Measurements from ENCODE around the gene OR10R2.

OR10R2 gene

DNA sequence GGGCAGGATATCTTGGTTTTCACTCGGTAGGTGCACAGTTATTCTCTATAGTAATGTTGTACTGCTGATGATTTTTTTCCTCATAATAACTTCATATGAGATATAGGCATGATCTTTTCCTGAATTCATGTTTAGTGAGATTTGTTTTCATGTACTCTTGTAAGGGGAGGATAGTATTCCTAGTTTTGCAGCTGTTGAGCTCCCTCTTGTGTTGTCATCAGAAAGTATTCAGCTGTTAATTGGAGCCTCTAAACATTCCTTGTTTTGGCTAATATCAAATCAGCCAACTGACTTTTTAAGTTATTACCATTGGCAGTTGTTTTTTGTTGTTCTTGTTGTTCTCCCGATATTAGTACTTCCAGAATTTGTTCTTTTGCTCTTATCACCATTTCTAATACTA lies 24.4 kb downstream of the OR10R2 start:
- TF ChIP-seq CTCF (IDR thresholded peaks at IDR 0.05; ENCODE audit: low read depth, low read length, missing control alignments): peak; percentile 3
- H3K4me3 ChIP-seq (ENCODE audit: low read depth, low read length): no peak overlapping the region
- DNase-seq (ENCODE audit: low read depth): no peak

GRCh38 chr1:158506369-158506987 lies 34.5 kb downstream of the OR10R2 start:
- no peak overlapping the region for H3K4me3 ChIP-seq (ENCODE audit: low read depth, low read length)
- TF ChIP-seq CTCF (IDR thresholded peaks at IDR 0.05; ENCODE audit: low read depth, low read length, missing control alignments): peak; percentile 79
- no peak for DNase-seq (ENCODE audit: low read depth)

- no peak for TF ChIP-seq CTCF (IDR thresholded peaks at IDR 0.05; ENCODE audit: low read depth, low read length, missing control alignments)
- no peak overlapping the region for H3K4me3 ChIP-seq (ENCODE audit: low read depth, low read length)
- no peak for DNase-seq (ENCODE audit: low read depth)
Measured at GRCh38 chr1:158507511-158507910, 35.5 kb downstream of the OR10R2 start.

DNA sequence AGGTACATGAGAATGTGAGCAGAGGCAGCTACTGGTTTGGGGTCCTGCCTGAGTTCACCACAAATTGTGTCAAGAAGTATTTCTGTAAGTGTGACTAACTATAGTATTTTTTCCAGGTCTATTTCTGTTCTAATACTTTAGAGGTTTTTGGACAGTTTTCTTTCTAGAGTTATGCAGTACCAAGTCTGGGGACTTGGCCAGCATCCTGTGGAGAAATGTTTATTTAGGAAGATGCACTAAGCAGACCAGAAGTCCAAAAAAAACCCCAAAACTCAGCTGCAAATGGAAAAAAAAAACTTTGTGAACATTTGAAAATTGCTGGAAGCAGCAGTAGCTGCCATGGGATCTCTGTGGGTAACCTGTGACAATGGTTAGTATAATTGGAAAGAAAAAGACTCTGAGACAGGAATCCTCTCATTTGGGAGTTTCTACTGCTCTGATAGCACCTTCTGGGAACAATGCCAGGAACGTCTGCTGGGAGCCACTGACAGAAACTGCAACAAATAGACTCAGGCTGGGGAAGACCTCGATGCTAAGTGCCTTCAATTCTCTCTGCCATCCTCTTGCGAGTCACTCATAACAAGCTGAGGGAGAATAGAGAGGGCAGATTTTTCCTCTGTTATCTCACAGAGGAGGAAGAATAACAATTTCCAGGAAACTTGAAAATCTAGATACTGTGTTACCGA lies 37.6 kb downstream of the OR10R2 start:
- TF ChIP-seq CTCF (IDR thresholded peaks at IDR 0.05; ENCODE audit: low read depth, low read length, missing control alignments): no peak
- no peak overlapping the region for H3K4me3 ChIP-seq (ENCODE audit: low read depth, low read length)
- DNase-seq (ENCODE audit: low read depth): no peak

DNA sequence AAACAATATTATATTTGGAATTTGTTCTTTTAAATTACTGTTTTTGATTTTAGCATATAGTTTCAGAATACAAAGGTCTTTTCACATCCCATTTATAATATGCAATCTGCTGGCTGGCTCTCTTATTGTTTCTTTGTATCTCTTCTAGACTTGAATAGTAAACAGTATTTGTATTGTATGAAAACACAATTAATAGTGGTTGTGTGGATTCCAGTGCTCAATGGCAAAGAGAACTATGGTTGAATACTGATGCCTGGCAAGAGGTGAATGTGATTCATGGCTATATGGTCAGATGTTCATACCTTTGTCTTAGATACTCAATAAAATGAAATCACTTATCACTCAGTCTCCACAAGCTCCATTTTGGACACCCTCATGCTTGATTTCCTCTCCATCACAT lies 44.9 kb downstream of the OR10R2 start:
- TF ChIP-seq CTCF (IDR thresholded peaks at IDR 0.05; ENCODE audit: low read depth, low read length, missing control alignments): no peak
- no peak for DNase-seq (ENCODE audit: low read depth)
- H3K4me3 ChIP-seq (ENCODE audit: low read depth, low read length): no peak overlapping the region

- no peak for TF ChIP-seq CTCF (IDR thresholded peaks at IDR 0.05; ENCODE audit: low read depth, low read length, missing control alignments)
- DNase-seq (ENCODE audit: low read depth): no peak
- no peak overlapping the region for H3K4me3 ChIP-seq (ENCODE audit: low read depth, low read length)
Measured at GRCh38 chr1:158520021-158520420, 48.0 kb downstream of the OR10R2 start.
